ENCODE measurements around the gene PTGS1.
"Not testable (repeated sequence)": the region's sequence is repeated elsewhere in the genome, so short reads cannot be mapped to it uniquely, and the experiment has no call there.

- TF ChIP-seq CTCF (conservative IDR thresholded peaks at IDR 0.05 in 1 of 2, IDR thresholded peaks at IDR 0.05 in 1 of 2; ENCODE audit: extremely low read depth in 1 of 2, insufficient read depth in 1 of 2, low read depth in 1 of 2, low read length in 2 of 2); EZH2 (IDR thresholded peaks at IDR 0.05; ENCODE audit: borderline replicate concordance, low read length): not testable (repeated sequence)
Observed at GRCh38 chr9:122405304-122406069, 34.7 kb downstream of the PTGS1 start.

Measured in mammary epithelial cell (primary cell).